Measurements from ENCODE around the gene P2RX4. TPM values are rescaled to one million over a fixed set of nuclear protein-coding genes. Genes with fewer than 3 reads are reported as not detected.

P2RX4 gene
- total RNA-seq, 4 donors from 2014 or later: 42.9 to 248 (median 154) TPM

DNA sequence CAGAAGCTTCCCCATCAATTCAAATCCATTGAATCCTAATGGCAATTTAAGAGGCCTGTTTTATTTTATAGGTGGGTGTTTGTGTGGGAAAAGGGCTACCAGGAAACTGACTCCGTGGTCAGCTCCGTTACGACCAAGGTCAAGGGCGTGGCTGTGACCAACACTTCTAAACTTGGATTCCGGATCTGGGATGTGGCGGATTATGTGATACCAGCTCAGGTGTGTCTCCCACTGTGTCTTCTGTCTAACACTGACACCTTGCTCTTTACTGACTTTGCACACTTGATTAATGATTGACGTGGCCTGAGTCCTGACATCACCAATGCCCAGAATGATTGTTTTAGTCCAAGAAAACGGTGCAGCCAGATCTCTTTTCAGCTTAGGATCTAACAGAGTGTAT is 7.1 kb downstream of the P2RX4 start:
- peak in 2 of 3 donors; percentile 71 to 81 for DNase-seq
- peak overlapping the region in 2 of 4 donors; percentile 20 to 24 for H3K4me3 ChIP-seq
- no peaks in the 10 kb centered on the region for H3K27me3 ChIP-seq
- H3K36me3 ChIP-seq: peaks cover 0 to 19% (median 0%) of the 10 kb centered on the region in 3 donors
- H3K4me1 ChIP-seq: peaks cover 0 to 45% (median 9%) of the 10 kb centered on the region in 4 donors
- no peaks in the 10 kb centered on the region for H3K9me3 ChIP-seq
- TF ChIP-seq, protein P1, sequence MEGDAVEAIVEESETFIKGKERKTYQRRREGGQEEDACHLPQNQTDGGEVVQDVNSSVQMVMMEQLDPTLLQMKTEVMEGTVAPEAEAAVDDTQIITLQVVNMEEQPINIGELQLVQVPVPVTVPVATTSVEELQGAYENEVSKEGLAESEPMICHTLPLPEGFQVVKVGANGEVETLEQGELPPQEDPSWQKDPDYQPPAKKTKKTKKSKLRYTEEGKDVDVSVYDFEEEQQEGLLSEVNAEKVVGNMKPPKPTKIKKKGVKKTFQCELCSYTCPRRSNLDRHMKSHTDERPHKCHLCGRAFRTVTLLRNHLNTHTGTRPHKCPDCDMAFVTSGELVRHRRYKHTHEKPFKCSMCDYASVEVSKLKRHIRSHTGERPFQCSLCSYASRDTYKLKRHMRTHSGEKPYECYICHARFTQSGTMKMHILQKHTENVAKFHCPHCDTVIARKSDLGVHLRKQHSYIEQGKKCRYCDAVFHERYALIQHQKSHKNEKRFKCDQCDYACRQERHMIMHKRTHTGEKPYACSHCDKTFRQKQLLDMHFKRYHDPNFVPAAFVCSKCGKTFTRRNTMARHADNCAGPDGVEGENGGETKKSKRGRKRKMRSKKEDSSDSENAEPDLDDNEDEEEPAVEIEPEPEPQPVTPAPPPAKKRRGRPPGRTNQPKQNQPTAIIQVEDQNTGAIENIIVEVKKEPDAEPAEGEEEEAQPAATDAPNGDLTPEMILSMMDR (IDR thresholded peaks at IDR 0.05): no peak
- peak in 1 of 2 donors; percentile 69 for TF ChIP-seq POLR2A (IDR thresholded peaks at IDR 0.05)
- peak overlapping the region in 3 of 4 donors; percentile 72 to 95 (median 93) for H3K27ac ChIP-seq

DNA sequence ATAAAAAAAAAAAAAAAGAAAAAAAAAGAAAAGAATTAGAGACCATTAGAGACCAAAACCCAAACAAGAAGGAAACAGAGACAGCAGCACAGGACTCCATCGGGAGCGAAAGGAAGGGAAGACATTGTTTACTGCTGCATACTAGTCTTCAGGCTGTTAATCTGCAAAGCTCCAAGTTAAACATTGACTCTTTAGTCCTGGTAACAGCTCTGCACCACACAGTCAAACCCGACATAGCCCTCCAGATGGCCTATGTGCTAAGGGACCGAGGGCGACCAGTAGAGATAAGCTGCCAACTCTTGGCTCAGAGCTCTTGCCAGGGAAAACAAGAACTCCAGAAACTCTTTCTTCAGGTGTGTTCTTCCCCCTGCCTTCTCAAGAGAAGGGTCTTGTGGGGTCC is 7.8 kb downstream of the P2RX4 start:
- Histone ChIP-seq H3K9me3 (no peaks in the 10 kb centered on the region), H3K27ac (peak overlapping the region in 3 of 4 donors; percentile 72 to 95 (median 93)), H3K27me3 (no peaks in the 10 kb centered on the region), H3K4me3 (peak overlapping the region in 2 of 4 donors; percentile 3 to 24), H3K4me1 (peaks cover 0 to 45% (median 10%) of the 10 kb centered on the region in 4 donors), H3K36me3 (peaks cover 0 to 22% (median 0%) of the 10 kb centered on the region in 3 donors)
- DNase-seq: peak in 2 of 3 donors; percentile 64 to 69
- TF ChIP-seq POLR2A (IDR thresholded peaks at IDR 0.05): peak; percentile 15 to 65
- TF ChIP-seq, protein P1 (IDR thresholded peaks at IDR 0.05): peak in 1 of 6 experiments; percentile 13

DNA sequence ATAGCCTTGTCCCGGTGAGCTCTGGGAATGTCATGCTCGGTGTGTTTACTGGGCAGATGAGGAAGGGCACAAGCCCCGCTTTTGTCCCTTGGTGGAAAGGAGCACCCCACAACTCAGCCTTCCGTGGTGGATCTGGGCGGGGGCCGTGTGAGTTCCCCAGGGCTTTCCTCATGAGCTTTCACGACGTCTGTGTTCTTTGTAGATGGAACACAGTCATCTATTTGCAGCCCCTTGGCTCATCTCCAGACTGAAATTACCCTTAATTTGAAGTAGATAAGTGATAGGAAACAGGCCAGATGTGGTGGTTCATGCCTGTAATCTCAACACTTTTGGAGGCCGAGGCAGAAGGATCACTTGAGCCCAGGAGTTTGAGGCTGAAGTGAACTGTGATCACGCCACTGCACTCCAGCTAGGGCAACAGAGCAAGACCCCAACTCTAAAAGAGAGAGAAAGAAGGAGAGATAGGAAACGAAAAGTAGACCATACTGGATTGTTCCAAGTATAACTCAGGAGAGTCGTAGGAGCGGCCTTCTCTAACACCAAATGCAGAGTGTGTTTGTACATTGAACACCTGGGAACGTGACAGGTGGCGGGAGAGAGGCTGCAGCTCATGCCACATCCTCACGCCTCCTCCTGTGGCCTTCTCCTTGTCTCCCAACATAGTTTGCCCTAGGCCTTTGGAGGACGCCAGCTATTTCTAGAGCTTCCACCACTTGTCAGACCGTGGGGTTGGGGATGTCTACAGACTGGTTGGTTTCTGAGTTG is 8.8 kb downstream of the P2RX4 start:
- TF ChIP-seq, protein P1 (IDR thresholded peaks at IDR 0.05): no peak
- TF ChIP-seq POLR2A (IDR thresholded peaks at IDR 0.05): no peak
- peak overlapping the region in 3 of 4 donors; percentile 72 to 95 (median 93) for H3K27ac ChIP-seq
- H3K9me3 ChIP-seq: no peaks in the 10 kb centered on the region
- DNase-seq: peak in 1 of 3 donors; percentile 61
- H3K4me1 ChIP-seq: peaks cover 0 to 45% (median 15%) of the 10 kb centered on the region in 4 donors
- H3K4me3 ChIP-seq: peak overlapping the region in 2 of 4 donors; percentile 3 to 17
- peaks cover 0 to 31% (median 0%) of the 10 kb centered on the region in 3 donors for H3K36me3 ChIP-seq
- H3K27me3 ChIP-seq: no peaks in the 10 kb centered on the region

DNA sequence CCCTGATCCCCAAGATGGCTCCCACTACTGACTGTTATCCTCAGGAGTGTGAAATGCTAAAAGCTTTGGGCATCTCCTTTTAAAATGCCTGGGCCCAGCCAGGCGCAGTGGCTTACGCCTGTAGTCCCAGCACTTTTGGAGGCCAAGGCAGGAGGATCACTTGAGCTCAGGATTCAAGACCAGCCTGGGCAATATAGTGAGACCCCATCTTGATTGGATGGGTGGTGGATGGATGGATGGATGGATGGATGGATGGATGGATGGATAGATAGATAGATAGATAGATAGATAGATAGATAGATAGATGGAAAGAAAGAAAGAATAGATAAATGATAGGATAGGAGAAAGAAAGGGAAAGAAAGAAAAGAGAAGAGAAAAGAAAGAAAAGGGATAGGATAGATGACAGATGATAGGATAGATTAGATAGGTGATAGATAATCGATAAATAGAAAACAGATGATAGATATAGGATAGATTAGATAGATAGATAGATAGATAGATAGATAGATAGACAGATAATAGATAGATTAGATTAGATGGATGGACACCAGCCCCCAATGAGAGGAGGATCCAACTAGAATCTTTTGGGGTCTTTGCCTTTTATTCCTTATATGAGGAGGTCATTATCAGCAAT is 9.5 kb downstream of the P2RX4 start:
- peaks cover 0 to 41% (median 14%) of the 10 kb centered on the region in 4 donors for H3K4me1 ChIP-seq
- TF ChIP-seq, protein P1 (IDR thresholded peaks at IDR 0.05): no peak
- TF ChIP-seq POLR2A (IDR thresholded peaks at IDR 0.05): no peak
- no peak overlapping the region for H3K27ac ChIP-seq
- H3K36me3 ChIP-seq: peaks cover 0 to 35% (median 0%) of the 10 kb centered on the region in 3 donors
- no peaks in the 10 kb centered on the region for H3K9me3 ChIP-seq
- no peak overlapping the region for H3K4me3 ChIP-seq
- no peaks in the 10 kb centered on the region for H3K27me3 ChIP-seq
- no peak for DNase-seq

DNA sequence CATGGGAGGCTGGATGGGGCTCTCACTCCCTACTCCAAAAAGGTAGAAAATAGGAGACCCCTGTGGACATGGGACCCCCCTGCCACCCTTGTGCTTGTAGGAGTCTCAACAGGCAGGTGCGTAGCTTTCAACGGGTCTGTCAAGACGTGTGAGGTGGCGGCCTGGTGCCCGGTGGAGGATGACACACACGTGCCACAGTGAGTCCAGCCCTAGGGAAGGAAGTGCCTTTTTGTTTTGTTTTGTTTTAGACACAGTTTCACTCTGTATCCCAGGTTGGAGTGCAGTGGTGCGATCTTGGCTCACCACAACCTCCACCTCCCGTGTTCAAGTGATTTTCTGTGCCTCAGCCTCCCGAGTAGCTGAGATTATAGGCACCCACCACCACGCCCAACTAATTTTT is 12.9 kb downstream of the P2RX4 start:
- Histone ChIP-seq H3K9me3 (no peaks in the 10 kb centered on the region), H3K27ac (peak overlapping the region; percentile 52 to 74 (median 66)), H3K27me3 (no peaks in the 10 kb centered on the region), H3K4me1 (peaks cover 0 to 19% (median 8%) of the 10 kb centered on the region in 4 donors), H3K4me3 (no peak overlapping the region), H3K36me3 (peaks cover 0 to 43% (median 0%) of the 10 kb centered on the region in 3 donors)
- no peak for TF ChIP-seq POLR2A (IDR thresholded peaks at IDR 0.05)
- TF ChIP-seq, protein P1 (IDR thresholded peaks at IDR 0.05): no peak
- peak in 2 of 3 donors; percentile 49 to 63 for DNase-seq
